NCI-H524 treated with DMSO at 0.1 percent for 48 hours (cell line): ENCODE results near the gene ACSM4.
A peak's percentile ranks its signal among the peaks of the same experiment; 100 is the strongest.

Experiments used
- DNase-seq: peaks from one replicate; lab custom pipeline; 2025; lab: John Stamatoyannopoulos, UW

Gene ACSM4

GRCh38 chr12:7339675-7340074, 35.8 kb downstream of the ACSM4 start:
- no peak for DNase-seq

- DNase-seq, result no peak
These were observed 41.1 kb downstream of the ACSM4 start for GRCh38 chr12:7344833-7345606.

GRCh38 chr12:7346551-7347225, 42.8 kb downstream of the ACSM4 start:
- no peak for DNase-seq

GRCh38 chr12:7349418-7349817, 45.5 kb downstream of the ACSM4 start:
- no peak for DNase-seq

- no peak for DNase-seq
These were observed 47.3 kb downstream of the ACSM4 start for GRCh38 chr12:7351177-7351576.

GRCh38 chr12:7352661-7353060, 48.8 kb downstream of the ACSM4 start:
- DNase-seq, result no peak

- DNase-seq, result no peak
These were observed 50.7 kb downstream of the ACSM4 start for GRCh38 chr12:7354529-7354928.

GRCh38 chr12:7361265-7361664, 57.4 kb downstream of the ACSM4 start:
- no peak for DNase-seq

GRCh38 chr12:7362734-7363133, 58.9 kb downstream of the ACSM4 start:
- no peak for DNase-seq

GRCh38 chr12:7369274-7369729, 65.4 kb downstream of the ACSM4 start:
- no peak for DNase-seq

- DNase-seq, result peak; percentile 98
These were observed 69.4 kb downstream of the ACSM4 start for GRCh38 chr12:7373226-7373625.

- peak; percentile 75 for DNase-seq
These were observed 70.7 kb downstream of the ACSM4 start for GRCh38 chr12:7374423-7375144.

- DNase-seq, result no peak
These were observed 71.3 kb downstream of the ACSM4 start for GRCh38 chr12:7375145-7375543.

GRCh38 chr12:7376196-7376595, 72.3 kb downstream of the ACSM4 start:
- DNase-seq, result no peak
